AG09319 (cell line): ENCODE data around the gene CHST6.
"Not testable (repeated sequence)": the region's sequence is repeated elsewhere in the genome, so short reads cannot be mapped to it uniquely, and the experiment has no call there.

ENCODE experiments used
- DNase-seq: peaks from one replicate; pipeline ENCODE4 v3.0.0-alpha.2; 2010; ENCODE audit warnings: low read depth; ENCODE audit errors: extremely low read depth
- CTCF ChIP-seq: IDR thresholded peaks from 2 replicates; pipeline ENCODE4 v1.5.1; 2011; ENCODE audit warnings: low read depth, mild to moderate bottlenecking, inconsistent platforms, low read length, moderate library complexity

Gene CHST6

GRCh38 chr16:75458029-75458428 lies 37.2 kb downstream of the CHST6 start:
- TF ChIP-seq CTCF: no peak

GRCh38 chr16:75457485-75458021 lies 37.7 kb downstream of the CHST6 start:
- no peak for DNase-seq
- no peak for TF ChIP-seq CTCF

More at GRCh38 chr16:75458029-75458428, 37.2 kb downstream of the CHST6 start:
- no peak for DNase-seq

GRCh38 chr16:75456971-75457370 lies 38.3 kb downstream of the CHST6 start:
- DNase-seq: no peak
- TF ChIP-seq CTCF: no peak

GRCh38 chr16:75456486-75456885 lies 38.8 kb downstream of the CHST6 start:
- DNase-seq: not testable (repeated sequence)

- TF ChIP-seq CTCF: no peak
- DNase-seq: no peak
Observed at GRCh38 chr16:75455677-75456076, 39.6 kb downstream of the CHST6 start.

- no peak for TF ChIP-seq CTCF
- no peak for DNase-seq
Observed at GRCh38 chr16:75452464-75453190, 42.6 kb downstream of the CHST6 start.

GRCh38 chr16:75446416-75446815 lies 48.8 kb downstream of the CHST6 start:
- no peak for TF ChIP-seq CTCF
- no peak for DNase-seq

GRCh38 chr16:75445298-75445697 lies 49.9 kb downstream of the CHST6 start:
- TF ChIP-seq CTCF: no peak
- DNase-seq: no peak
